Measurements from ENCODE around the gene IRGM. TPM values are rescaled to one million over a fixed set of nuclear protein-coding genes. Genes with fewer than 3 reads are reported as not detected.
"Not testable (repeated sequence)": the region's sequence is repeated elsewhere in the genome, so short reads cannot be mapped to it uniquely, and the experiment has no call there.

Gene IRGM
- total RNA-seq, 1 donor from 2014 or later, result 0.98 TPM

DNA sequence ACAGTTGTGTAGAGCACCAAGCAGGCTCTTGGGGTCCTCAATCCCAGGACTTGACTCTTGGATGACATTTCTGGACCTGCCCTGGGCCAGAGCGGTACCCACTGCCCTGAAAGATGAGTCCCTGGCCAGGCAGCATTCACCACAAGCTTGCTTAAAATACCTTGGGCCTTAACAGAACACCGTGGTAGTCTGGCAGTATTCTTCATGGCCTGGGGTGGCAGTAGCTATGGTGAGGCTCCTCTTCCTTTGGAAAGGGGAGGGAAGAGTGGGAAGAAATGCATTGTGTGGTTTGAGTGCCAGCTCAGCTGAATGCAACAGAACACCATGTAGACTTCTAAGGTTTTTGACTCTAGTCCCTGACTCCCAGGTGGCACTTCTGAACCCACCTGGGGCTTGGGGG lies 29.4 kb upstream of the IRGM start:
- no peak overlapping the region for H3K27ac ChIP-seq
- no peaks in the 10 kb centered on the region for H3K36me3 ChIP-seq
- H3K4me3 ChIP-seq, result no peak overlapping the region
- no peaks in the 10 kb centered on the region for H3K4me1 ChIP-seq
- TF ChIP-seq POLR2AphosphoS5 (IDR thresholded peaks at IDR 0.05; ENCODE audit: insufficient read depth in 1 of 2, low read depth in 1 of 2) (no peak), POLR2A (IDR thresholded peaks at IDR 0.05) (no peak)
- TF ChIP-seq, protein P1, sequence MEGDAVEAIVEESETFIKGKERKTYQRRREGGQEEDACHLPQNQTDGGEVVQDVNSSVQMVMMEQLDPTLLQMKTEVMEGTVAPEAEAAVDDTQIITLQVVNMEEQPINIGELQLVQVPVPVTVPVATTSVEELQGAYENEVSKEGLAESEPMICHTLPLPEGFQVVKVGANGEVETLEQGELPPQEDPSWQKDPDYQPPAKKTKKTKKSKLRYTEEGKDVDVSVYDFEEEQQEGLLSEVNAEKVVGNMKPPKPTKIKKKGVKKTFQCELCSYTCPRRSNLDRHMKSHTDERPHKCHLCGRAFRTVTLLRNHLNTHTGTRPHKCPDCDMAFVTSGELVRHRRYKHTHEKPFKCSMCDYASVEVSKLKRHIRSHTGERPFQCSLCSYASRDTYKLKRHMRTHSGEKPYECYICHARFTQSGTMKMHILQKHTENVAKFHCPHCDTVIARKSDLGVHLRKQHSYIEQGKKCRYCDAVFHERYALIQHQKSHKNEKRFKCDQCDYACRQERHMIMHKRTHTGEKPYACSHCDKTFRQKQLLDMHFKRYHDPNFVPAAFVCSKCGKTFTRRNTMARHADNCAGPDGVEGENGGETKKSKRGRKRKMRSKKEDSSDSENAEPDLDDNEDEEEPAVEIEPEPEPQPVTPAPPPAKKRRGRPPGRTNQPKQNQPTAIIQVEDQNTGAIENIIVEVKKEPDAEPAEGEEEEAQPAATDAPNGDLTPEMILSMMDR (IDR thresholded peaks at IDR 0.05), result no peak
- no peaks in the 10 kb centered on the region for H3K27me3 ChIP-seq
- H3K9me3 ChIP-seq, result no peaks in the 10 kb centered on the region
- DNase-seq (ENCODE audit: extremely low spot score in 2 of 2), result no peak
- intact Hi-C loops (cut with DNase I), result no loop called here

DNA sequence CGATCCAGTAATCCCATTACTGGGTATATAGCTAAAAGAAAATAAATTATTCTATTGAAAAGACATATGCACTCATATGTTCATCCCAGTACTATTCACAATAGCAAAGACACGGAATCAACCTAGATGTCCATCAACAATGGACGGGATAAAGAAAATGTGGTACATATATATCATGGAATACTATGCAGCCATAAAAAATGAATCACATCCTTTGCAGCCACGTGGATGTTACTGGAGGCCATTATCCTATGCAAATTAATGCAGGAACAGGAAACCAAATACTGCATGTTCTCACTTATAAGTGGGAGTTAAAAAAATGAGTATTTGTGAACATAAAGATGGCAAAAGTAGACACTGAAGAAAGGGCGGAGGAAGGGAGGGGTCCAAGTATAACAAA lies 16.6 kb upstream of the IRGM start:
- H3K27me3 ChIP-seq, result no peaks in the 10 kb centered on the region
- no peaks in the 10 kb centered on the region for H3K36me3 ChIP-seq
- no peak overlapping the region for H3K4me3 ChIP-seq
- intact Hi-C loops (cut with DNase I), result no loop called here
- no peaks in the 10 kb centered on the region for H3K4me1 ChIP-seq
- no peak overlapping the region for H3K27ac ChIP-seq
- peaks cover 4% of the 10 kb centered on the region for H3K9me3 ChIP-seq
- TF ChIP-seq POLR2A (IDR thresholded peaks at IDR 0.05) (no peak), POLR2AphosphoS5 (IDR thresholded peaks at IDR 0.05; ENCODE audit: insufficient read depth in 1 of 2, low read depth in 1 of 2) (no peak)
- TF ChIP-seq, protein P1 (IDR thresholded peaks at IDR 0.05), result no peak
- no peak for DNase-seq (ENCODE audit: extremely low spot score in 2 of 2)

DNA sequence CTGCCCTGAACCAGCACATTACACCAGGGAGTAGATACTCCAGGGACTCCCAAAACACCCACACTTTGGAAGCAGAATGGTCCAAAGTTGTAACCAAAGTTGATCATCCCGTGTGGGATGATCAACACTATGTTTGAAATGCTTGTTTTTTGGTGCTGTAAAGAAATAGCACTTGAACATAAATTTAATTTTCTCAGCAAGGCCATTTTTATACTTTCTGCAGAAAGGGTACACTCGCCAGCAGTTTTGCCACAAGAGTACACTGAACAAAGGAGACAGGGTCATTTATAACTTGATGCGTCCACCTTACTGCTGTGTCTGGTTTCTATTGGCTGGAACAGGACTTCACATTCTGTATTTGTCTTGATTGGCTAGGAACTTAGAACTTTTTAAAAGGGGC lies 14.5 kb upstream of the IRGM start:
- H3K9me3 ChIP-seq; H3K36me3 ChIP-seq; H3K27ac ChIP-seq; DNase-seq (ENCODE audit: extremely low spot score in 2 of 2); H3K4me3 ChIP-seq; intact Hi-C loops (cut with DNase I); H3K4me1 ChIP-seq; H3K27me3 ChIP-seq: not testable (repeated sequence)

DNA sequence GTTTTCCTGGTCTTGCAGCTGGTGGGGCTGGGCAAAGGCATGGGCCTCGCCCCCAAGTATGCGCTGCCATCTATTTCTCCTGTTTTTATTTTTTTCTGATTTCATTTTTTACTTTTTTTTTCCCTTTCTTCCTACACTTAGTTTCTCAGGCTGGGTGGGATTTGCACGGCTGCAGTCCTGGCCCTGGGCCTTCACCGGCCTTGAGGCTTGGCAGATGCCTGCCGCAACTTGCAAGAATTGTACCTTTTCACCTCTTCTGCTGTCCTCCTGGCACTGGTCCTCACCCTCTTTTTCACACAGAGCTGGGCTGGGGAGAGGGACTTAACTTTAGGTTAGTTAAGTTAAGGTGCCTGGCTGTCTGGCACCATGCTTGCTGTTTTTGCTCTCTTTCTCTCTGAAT lies 10.3 kb upstream of the IRGM start:
- TF ChIP-seq, protein P1 (IDR thresholded peaks at IDR 0.05), result no peak
- TF ChIP-seq POLR2AphosphoS5 (IDR thresholded peaks at IDR 0.05; ENCODE audit: insufficient read depth in 1 of 2, low read depth in 1 of 2) (no peak), POLR2A (IDR thresholded peaks at IDR 0.05) (no peak)
- Histone ChIP-seq H3K27ac (no peak overlapping the region), H3K36me3 (no peaks in the 10 kb centered on the region), H3K4me3 (no peak overlapping the region), H3K4me1 (no peaks in the 10 kb centered on the region), H3K27me3 (no peaks in the 10 kb centered on the region), H3K9me3 (peaks cover 4% of the 10 kb centered on the region)
- no peak for DNase-seq (ENCODE audit: extremely low spot score in 2 of 2)
- intact Hi-C loops (cut with DNase I), result no loop called here

DNA sequence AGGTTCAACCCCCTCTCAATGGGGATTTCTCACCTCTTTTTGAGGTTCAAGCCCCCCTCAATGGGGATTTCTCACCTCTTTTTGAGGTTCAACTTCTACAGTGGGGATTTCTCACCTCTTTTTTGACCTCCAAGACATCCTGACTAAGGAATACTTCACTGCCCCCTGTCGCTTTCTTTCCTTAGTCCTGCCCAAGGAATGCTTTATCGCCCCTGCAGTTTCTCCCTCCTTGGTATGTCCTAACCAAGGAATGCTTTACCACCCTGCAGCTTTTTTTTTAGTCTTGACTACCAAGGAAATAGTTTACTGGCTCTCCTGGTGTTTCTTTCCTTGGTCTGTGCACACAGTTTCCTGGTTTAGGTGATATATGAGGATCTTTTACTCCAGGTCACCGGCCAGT lies 9.6 kb upstream of the IRGM start:
- TF ChIP-seq POLR2AphosphoS5 (IDR thresholded peaks at IDR 0.05; ENCODE audit: insufficient read depth in 1 of 2, low read depth in 1 of 2) (no peak), POLR2A (IDR thresholded peaks at IDR 0.05) (no peak)
- TF ChIP-seq, protein P1 (IDR thresholded peaks at IDR 0.05), result no peak
- no peaks in the 10 kb centered on the region for H3K36me3 ChIP-seq
- no peaks in the 10 kb centered on the region for H3K4me1 ChIP-seq
- DNase-seq (ENCODE audit: extremely low spot score in 2 of 2), result no peak
- intact Hi-C loops (cut with DNase I), result no loop called here
- H3K9me3 ChIP-seq, result no peaks in the 10 kb centered on the region
- H3K27me3 ChIP-seq, result no peaks in the 10 kb centered on the region
- no peak overlapping the region for H3K4me3 ChIP-seq
- no peak overlapping the region for H3K27ac ChIP-seq

DNA sequence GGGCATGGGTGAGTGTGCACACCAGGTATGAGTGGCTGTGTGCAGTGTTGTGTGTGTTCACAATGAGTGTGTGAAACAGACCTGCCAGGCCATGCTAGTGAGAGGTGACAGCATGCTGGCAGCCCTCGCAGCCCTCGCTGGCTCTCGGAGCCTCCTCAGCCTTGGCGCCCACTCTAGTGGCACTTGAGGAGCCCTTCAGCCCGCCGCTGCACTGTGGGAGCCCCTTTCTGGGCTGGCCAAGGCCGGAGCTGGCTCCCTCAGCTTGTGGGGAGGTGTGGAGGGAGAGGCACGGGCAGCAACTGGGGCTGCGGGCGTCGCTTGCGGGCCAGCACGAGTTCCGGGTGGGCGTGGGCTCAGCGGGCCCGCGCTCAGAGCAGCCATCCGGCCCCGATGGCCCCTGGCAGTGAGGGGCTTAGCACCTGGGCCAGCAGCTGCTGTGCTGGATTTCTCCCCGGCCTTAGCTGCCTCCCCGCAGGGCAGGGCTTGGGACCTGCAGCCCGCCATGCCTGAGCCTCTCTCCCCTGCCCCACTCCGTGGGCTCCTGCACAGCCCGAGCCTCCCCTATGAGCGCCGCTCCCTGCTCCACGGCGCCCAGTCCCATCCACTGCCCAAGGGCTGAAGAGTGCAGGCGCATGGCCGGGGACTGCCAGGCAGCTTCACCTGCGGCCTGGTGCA lies 999 bp upstream of the IRGM start:
- H3K27me3 ChIP-seq; DNase-seq (ENCODE audit: extremely low spot score in 2 of 2); H3K36me3 ChIP-seq; H3K4me3 ChIP-seq; H3K4me1 ChIP-seq; intact Hi-C loops (cut with DNase I); H3K9me3 ChIP-seq; H3K27ac ChIP-seq: not testable (repeated sequence)

All from vagina (tissue), 2 donors.